Psoas muscle (tissue), 8 donors: ENCODE data around the gene ATF7IP2. TPM values are rescaled to one million over a fixed set of nuclear protein-coding genes. Genes with fewer than 3 reads are reported as not detected.

Experiments
- ATAC-seq, 4 donors: fragments of 200-7000 bp; cut with Tn5 transposase; one replicate each; pipeline ENCODE4 v1.9.1; 2020; ENCODE audit warnings: moderate library complexity in 3 of 4, mild to moderate bottlenecking in 2 of 4
- DNase-seq, 2 donors: peaks; one replicate each; pipeline ENCODE4 v3.0.0-alpha.2; 2020
- H3K27ac ChIP-seq: fragments of 200-600 bp; one replicate; pipeline ENCODE4 v1.8.0; 2022
- H3K27me3 ChIP-seq, 3 donors: fragments of 200-600 bp in 1 of 3; one replicate each; pipeline versions ENCODE4 v1.6.1 to v1.8.0; 2013 to 2022; ENCODE audit warnings: low read length in 2 of 3, mild to moderate bottlenecking in 2 of 3, moderate library complexity in 1 of 3; ENCODE audit not compliant: insufficient read depth in 3 of 3
- H3K36me3 ChIP-seq, 2 donors: fragments of 200-600 bp in 1 of 2; one replicate each; pipeline versions ENCODE4 v1.6.1 to v1.8.0; 2013 to 2022; ENCODE audit warnings: low read depth in 1 of 2, mild to moderate bottlenecking in 1 of 2, moderate library complexity in 1 of 2; ENCODE audit not compliant: insufficient read depth in 1 of 2
- H3K4me1 ChIP-seq: fragments of 200-600 bp; one replicate; pipeline ENCODE4 v1.8.0; 2022
- H3K4me3 ChIP-seq: fragments of 200-600 bp; one replicate; pipeline ENCODE4 v1.8.0; 2022; ENCODE audit warnings: mild to moderate bottlenecking
- H3K9me3 ChIP-seq: fragments of 200-600 bp; one replicate; pipeline ENCODE4 v1.8.0; 2022
- WGBS, 3 donors: extraction: QIAGEN DNeasy Blood & Tissue Kit; methylation state at CpG; one replicate each; pipeline versions ENCODE4 v1.1.6 to v1.1.7; 2013; 5-methylcytosine and 5-hydroxymethylcytosine counted together
- intact Hi-C, 2 donors: fragments of 100-400 bp; cut with DNase I; formaldehyde crosslinking; loops; one replicate each; pipeline versions ENCODE4 v1.11.0 to v1.14.2; 2022
- long read RNA-seq, 2 donors: library from polyadenylated mRNA; unstranded; transcript quantifications; one replicate each; pipeline ENCODE4 v2.0.0, GENCODE V29; 2021
- polyA plus RNA-seq, 3 donors: library from polyadenylated mRNA; stranded (reverse); fragments of 200-250 nt; gene quantifications; one replicate each; pipeline ENCODE4 v1.2.3, GENCODE V29; 2013
- total RNA-seq, 4 donors: library from RNA; stranded (reverse); fragmentation: NEBNext Ultra II Directional in 2 of 4; extraction: Animal tissue kit (Norgen Biotek cat#: 25700) in 2 of 4; gene quantifications; one replicate each; pipeline versions ENCODE4 v1.2.1 to v1.2.4, GENCODE V29; 2021 to 2023
- TF ChIP-seq, protein P1 (sequence below): fragments of 200-600 bp; IDR thresholded peaks from one replicate; pipeline ENCODE4 v1.8.0; 2022; ENCODE audit warnings: antibody characterized with exemption
- donor health status: healthy with polysubstance abuse.
- donor health status: DM: no; HTN: no; CAD: no; lungs with moderate emphysema.
- donor health status: Bipolar disorder and iron deficiency.
- donor health status: healthy.
- donor health status: DM: yes; HTN: yes; CAD: no.
- donor health status: DM: no; HTN: no; CAD: no.
- donor health status: DM: no; HTN: no; CAD: no.
- donor health status: DM: yes; HTN: yes; CAD: no.

Gene ATF7IP2, protein sequence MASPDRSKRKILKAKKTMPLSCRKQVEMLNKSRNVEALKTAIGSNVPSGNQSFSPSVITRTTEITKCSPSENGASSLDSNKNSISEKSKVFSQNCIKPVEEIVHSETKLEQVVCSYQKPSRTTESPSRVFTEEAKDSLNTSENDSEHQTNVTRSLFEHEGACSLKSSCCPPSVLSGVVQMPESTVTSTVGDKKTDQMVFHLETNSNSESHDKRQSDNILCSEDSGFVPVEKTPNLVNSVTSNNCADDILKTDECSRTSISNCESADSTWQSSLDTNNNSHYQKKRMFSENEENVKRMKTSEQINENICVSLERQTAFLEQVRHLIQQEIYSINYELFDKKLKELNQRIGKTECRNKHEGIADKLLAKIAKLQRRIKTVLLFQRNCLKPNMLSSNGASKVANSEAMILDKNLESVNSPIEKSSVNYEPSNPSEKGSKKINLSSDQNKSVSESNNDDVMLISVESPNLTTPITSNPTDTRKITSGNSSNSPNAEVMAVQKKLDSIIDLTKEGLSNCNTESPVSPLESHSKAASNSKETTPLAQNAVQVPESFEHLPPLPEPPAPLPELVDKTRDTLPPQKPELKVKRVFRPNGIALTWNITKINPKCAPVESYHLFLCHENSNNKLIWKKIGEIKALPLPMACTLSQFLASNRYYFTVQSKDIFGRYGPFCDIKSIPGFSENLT
- 1 to 10 TPM; 2.4 to 5.1 (median 2.8) TPM for total RNA-seq
- 1 to 10 TPM in 2 of 3 donors, under 1 TPM in 1; 0.89 to 2.6 (median 1.2) TPM for polyA plus RNA-seq
- long read RNA-seq, donor 1, partial matches to known transcripts: 0 of 1 reads
- long read RNA-seq, donor 1, other reads (novel, unspliced or antisense): 1 of 1 reads
- long read RNA-seq, donor 2, partial matches to known transcripts: 0 of 1 reads
- long read RNA-seq, donor 2, other reads (novel, unspliced or antisense): 1 of 1 reads

DNA sequence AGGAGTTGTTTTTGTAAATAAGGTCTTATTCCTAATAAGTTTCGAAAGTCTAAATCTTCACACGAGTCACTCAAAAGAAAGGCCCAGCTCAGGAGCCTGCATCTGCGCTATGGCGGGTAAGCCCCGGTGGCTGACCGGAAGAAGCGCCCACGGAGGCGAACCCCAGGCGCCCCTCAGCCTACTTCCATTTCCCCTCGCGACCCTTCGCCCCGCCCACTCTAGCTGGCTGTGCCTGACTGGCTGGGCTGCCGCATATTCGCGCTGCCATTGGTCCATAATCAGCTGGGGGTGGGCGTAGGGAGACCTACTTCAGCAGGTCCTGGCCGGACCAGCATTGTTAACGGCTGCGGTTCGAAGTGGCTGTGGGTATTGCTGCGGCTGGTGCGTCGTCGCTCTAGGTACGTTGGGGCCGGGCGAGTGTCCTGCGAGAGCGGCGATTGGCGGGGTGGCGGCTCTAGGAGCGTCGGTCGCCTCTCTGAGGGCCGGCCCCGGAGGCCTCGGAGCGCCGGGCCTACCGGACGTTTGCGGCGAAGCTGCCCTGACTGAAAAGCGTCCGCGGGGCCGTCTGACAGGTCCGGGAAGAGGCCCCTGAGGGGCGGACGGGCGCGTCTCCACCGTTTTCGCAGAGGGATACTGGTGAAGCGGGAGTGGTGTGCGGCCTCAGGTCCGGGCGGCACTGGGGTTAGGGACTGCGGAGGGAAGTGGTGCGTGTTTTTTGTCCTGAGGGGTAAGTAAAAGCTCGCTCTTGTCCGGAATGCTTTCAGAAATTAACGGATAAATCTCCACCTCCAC is at the start of gene ATF7IP2:
Gene ATF7IP2 (plus strand): TSS at position 337 of the 792 bp plus-strand sequence. CDS start 44,560 bp downstream, outside the sequence.
- intact Hi-C loops: no loop called here
- Histone ChIP-seq H3K4me1 (no peaks in the 10 kb centered on the region), H3K27ac (peak within 1 kb of the TSS; percentile 64), H3K27me3 (peaks cover 3 to 8% (median 4%) of the 10 kb centered on the region in 3 donors), H3K9me3 (no peaks in the 10 kb centered on the region), H3K36me3 (no peaks in the 10 kb centered on the region), H3K4me3 (peak within 1 kb of the TSS; percentile 71)
- 5% methylated on average over 61 to 66 of the region's 66 CpGs for WGBS, 3 donors
- DNase-seq: peak; percentile 79 to 85
- ATAC-seq: peak; percentile 81 to 95 (median 91)
- TF ChIP-seq, protein P1, sequence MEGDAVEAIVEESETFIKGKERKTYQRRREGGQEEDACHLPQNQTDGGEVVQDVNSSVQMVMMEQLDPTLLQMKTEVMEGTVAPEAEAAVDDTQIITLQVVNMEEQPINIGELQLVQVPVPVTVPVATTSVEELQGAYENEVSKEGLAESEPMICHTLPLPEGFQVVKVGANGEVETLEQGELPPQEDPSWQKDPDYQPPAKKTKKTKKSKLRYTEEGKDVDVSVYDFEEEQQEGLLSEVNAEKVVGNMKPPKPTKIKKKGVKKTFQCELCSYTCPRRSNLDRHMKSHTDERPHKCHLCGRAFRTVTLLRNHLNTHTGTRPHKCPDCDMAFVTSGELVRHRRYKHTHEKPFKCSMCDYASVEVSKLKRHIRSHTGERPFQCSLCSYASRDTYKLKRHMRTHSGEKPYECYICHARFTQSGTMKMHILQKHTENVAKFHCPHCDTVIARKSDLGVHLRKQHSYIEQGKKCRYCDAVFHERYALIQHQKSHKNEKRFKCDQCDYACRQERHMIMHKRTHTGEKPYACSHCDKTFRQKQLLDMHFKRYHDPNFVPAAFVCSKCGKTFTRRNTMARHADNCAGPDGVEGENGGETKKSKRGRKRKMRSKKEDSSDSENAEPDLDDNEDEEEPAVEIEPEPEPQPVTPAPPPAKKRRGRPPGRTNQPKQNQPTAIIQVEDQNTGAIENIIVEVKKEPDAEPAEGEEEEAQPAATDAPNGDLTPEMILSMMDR: no peak

DNA sequence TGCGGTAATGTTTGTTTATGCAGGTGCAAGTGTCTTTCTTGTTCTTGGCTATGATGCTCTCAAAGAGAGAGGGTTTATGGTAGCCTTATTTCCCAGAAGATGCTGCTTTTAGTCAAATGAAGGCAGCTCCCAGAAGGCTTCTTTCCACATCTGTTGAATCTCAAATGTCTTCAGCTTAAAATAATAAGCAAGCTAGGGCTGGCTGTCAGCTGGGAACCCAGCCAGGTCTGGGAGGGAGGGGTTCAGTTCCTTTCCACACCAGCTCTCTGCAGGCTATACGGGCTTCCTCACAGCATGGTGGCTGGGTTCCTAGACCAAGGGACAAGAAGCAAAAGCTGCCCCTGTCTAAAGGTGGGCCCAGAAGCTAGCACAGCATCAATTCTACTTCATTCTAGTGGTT is 47.4 kb upstream of the ATF7IP2 start:
- no peaks in the 10 kb centered on the region for H3K4me1 ChIP-seq
- 41 to 43% (median 43%) methylated on average over 2 of the region's 2 CpGs for WGBS, 3 donors
- H3K27me3 ChIP-seq: no peaks in the 10 kb centered on the region
- TF ChIP-seq, protein P1: no peak
- ATAC-seq: no peak
- no peak overlapping the region for H3K27ac ChIP-seq
- H3K9me3 ChIP-seq: peaks cover 6% of the 10 kb centered on the region
- intact Hi-C loops: no loop called here
- no peaks in the 10 kb centered on the region for H3K36me3 ChIP-seq
- no peak for DNase-seq
- no peak overlapping the region for H3K4me3 ChIP-seq

DNA sequence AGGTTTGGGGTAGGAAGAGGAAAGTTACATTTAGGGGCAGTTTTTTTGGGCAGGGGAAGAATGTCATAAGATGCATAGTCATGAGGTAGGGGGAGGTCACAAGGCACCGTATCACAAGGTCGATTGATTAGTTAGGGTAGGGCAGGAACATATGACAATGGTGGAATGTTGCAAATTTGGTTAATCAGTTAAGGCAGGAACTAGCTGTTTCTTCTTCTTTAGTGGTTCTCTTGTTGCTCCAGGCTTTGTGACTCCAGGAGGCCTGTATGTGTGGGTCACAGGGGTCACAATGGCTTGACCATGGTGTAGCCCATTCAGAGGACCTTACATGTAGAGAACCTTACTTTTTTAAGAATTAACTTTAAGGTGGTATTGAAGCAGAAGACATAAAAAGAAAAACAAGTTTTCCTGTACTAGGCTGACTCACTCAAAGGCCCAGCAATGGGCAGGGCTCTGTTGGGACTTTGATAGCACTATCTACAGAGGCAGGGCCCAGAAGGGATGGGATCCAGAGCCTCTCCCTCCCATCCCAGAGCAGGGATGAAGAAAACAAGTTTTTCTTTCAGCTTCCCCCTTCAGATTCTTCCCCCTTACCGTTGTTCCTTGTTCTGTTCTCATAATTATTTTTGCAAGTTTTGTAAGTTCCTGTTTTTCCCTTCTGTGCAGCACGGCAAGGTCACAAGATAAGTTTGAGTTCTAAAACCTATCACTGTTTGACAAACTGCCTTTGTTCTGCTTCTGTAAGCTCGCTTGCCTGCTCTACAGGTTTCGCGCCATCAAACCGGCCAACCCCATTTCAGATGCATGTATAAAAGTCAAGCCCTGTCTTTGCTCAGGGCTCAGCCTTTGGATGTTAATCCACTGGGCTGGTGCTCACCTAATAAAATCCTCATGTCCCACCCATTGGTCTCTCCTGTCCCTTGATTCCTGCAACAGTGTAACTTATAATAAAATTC is 45.8 kb upstream of the ATF7IP2 start:
- intact Hi-C loops: no loop called here

More for the DNA sequence above, 45.8 kb upstream of the ATF7IP2 start:
- H3K27ac ChIP-seq: no peak overlapping the region
- H3K9me3 ChIP-seq: peaks cover 6% of the 10 kb centered on the region
- H3K4me1 ChIP-seq: no peaks in the 10 kb centered on the region
- TF ChIP-seq, protein P1: no peak
- ATAC-seq: no peak
- no peak overlapping the region for H3K4me3 ChIP-seq
- 83 to 89% (median 84%) methylated on average over 8 of the region's 8 CpGs for WGBS, 3 donors
- H3K36me3 ChIP-seq: no peaks in the 10 kb centered on the region
- H3K27me3 ChIP-seq: no peaks in the 10 kb centered on the region
- no peak for DNase-seq
